HepG2 (cell line): ENCODE results near the gene TRIM31. TPM values are rescaled to one million over a fixed set of nuclear protein-coding genes. Genes with fewer than 3 reads are reported as not detected.
A peak's percentile ranks its signal among the peaks of the same experiment; 100 is the strongest.

Source experiments
- CC2D1A ChIP-seq: sonication (generic); formaldehyde crosslinking; IDR thresholded peaks from 2 replicates; pipeline ENCODE4 v1.8.1; 2023; ENCODE audit warnings: mild to moderate bottlenecking, missing genetic modification reagents
- FIP1L1 ChIP-seq: fragments of 200-400 bp; formaldehyde crosslinking; IDR thresholded peaks from 2 replicates; pipeline ENCODE4 v1.6.1; 2018; ENCODE audit warnings: low read depth, mild to moderate bottlenecking, low read length, moderate library complexity, borderline replicate concordance; ENCODE audit not compliant: insufficient read depth
- HMG20A ChIP-seq: IDR thresholded peaks from 2 replicates; pipeline ENCODE4 v1.6.1; 2016; ENCODE audit warnings: borderline replicate concordance
- ISX ChIP-seq: sonication (generic); formaldehyde crosslinking; conservative IDR thresholded peaks from 2 replicates; pipeline ENCODE4 v1.5.0; 2020; ENCODE audit warnings: missing genetic modification reagents
- MXI1 ChIP-seq: IDR thresholded peaks from 3 replicates; pipeline ENCODE4 v1.6.1; 2012; ENCODE audit warnings: low read depth, low read length, inconsistent platforms, borderline replicate concordance
- PTBP1 ChIP-seq: fragments of 200-400 bp; formaldehyde crosslinking; IDR thresholded peaks from 2 replicates; pipeline ENCODE4 v1.6.1; 2018; ENCODE audit warnings: low read length, low read depth; ENCODE audit not compliant: poor library complexity, severe bottlenecking
- SNAI1 ChIP-seq: sonication (generic); formaldehyde crosslinking; IDR thresholded peaks from 2 replicates; pipeline ENCODE4 v1.5.0; 2020; ENCODE audit warnings: mild to moderate bottlenecking, missing genetic modification reagents, borderline replicate concordance
- SSRP1 ChIP-seq: IDR thresholded peaks from 2 replicates; pipeline ENCODE4 v1.6.1; 2016; ENCODE audit warnings: control low read depth
- ZHX2 ChIP-seq, 2 experiments: sonication (generic) in 1 of 2; formaldehyde crosslinking in 1 of 2; IDR thresholded peaks; 2 replicates each; pipeline versions ENCODE4 v1.6.1 to v1.9.0; 2014 to 2022; ENCODE audit warnings: antibody characterized with exemption in 1 of 2, borderline replicate concordance in 1 of 2, inconsistent platforms in 1 of 2, low read depth in 1 of 2, missing genetic modification reagents in 1 of 2
- ZNF17 ChIP-seq: sonication (generic); formaldehyde crosslinking; IDR thresholded peaks from 2 replicates; pipeline ENCODE4 v1.5.0; 2020; ENCODE audit warnings: mild to moderate bottlenecking, missing genetic modification reagents
- ZNF253 ChIP-seq: sonication (generic); formaldehyde crosslinking; IDR thresholded peaks from 2 replicates; pipeline ENCODE4 v1.8.0; 2022; ENCODE audit warnings: mild to moderate bottlenecking, missing genetic modification reagents, borderline replicate concordance
- ZNF296 ChIP-seq: sonication (generic); formaldehyde crosslinking; conservative IDR thresholded peaks from 2 replicates; pipeline ENCODE4 v1.5.0; 2020; ENCODE audit warnings: mild to moderate bottlenecking, missing genetic modification reagents
- ZNF329 ChIP-seq: sonication (generic); formaldehyde crosslinking; IDR thresholded peaks from 2 replicates; pipeline ENCODE4 v1.9.0; 2021; ENCODE audit warnings: low read depth, mild to moderate bottlenecking, missing genetic modification reagents
- ZNF496 ChIP-seq: sonication (generic); formaldehyde crosslinking; IDR thresholded peaks from 2 replicates; pipeline ENCODE4 v1.8.1; 2023; ENCODE audit warnings: mild to moderate bottlenecking, moderate library complexity, missing genetic modification reagents; ENCODE audit not compliant: insufficient replicate concordance
- ZNF556 ChIP-seq: sonication (generic); formaldehyde crosslinking; IDR thresholded peaks from 2 replicates; pipeline ENCODE4 v1.4.0; 2020; ENCODE audit warnings: mild to moderate bottlenecking, missing genetic modification reagents, borderline replicate concordance
- ZNF672 ChIP-seq: sonication (generic); formaldehyde crosslinking; IDR thresholded peaks from 2 replicates; pipeline ENCODE4 v1.8.1; 2022; ENCODE audit warnings: missing genetic modification reagents
- ZNF740 ChIP-seq: sonication (generic); formaldehyde crosslinking; IDR thresholded peaks from 2 replicates; pipeline ENCODE4 v1.4.0; 2020; ENCODE audit warnings: missing genetic modification reagents
- ZNF775 ChIP-seq: sonication (generic); formaldehyde crosslinking; IDR thresholded peaks from 2 replicates; pipeline ENCODE4 v1.4.0; 2020; ENCODE audit warnings: missing genetic modification reagents, mild to moderate bottlenecking, moderate library complexity, borderline replicate concordance
- ZNF839 ChIP-seq: sonication (generic); formaldehyde crosslinking; IDR thresholded peaks from 2 replicates; pipeline ENCODE4 v1.4.0; 2020; ENCODE audit warnings: missing genetic modification reagents, mild to moderate bottlenecking, borderline replicate concordance
- ZNF878 ChIP-seq: sonication (generic); formaldehyde crosslinking; IDR thresholded peaks from 2 replicates; pipeline ENCODE4 v1.8.1; 2023; ENCODE audit warnings: mild to moderate bottlenecking, missing genetic modification reagents, moderate library complexity
- polyA plus RNA-seq, 8 experiments: library from polyadenylated mRNA; depleted of rRNA in 3 of 8; stranded (reverse) in 7 of 8; unstranded in 1 of 8; fragments of >200 nt; fragmentation: Illumina TruSeq in 4 of 8; extraction: Trizol in 4 of 8; gene quantifications; 2 replicates each; pipeline versions ENCODE4 v1.2.1 to v1.2.3, GENCODE V29; 2011 to 2016; ENCODE audit warnings: low read depth in 4 of 8, missing spikeins in 1 of 8, mixed read lengths in 1 of 8; ENCODE audit not compliant: insufficient read depth in 1 of 8
- total RNA-seq, 5 experiments: library from RNA; depleted of rRNA; stranded (reverse); fragments of >200 nt; fragmentation: Illumina TruSeq; extraction: Trizol; gene quantifications; 2 replicates each; pipeline ENCODE4 v1.2.3, GENCODE V29; 2016; ENCODE audit warnings: low read depth in 1 of 5
- TF ChIP-seq, protein P1 (sequence below): IDR thresholded peaks from 2 replicates; pipeline ENCODE4 v1.6.1; 2016; ENCODE audit warnings: missing biosample characterization, missing genetic modification reagents, low read depth

Gene TRIM31
- total and polyA plus RNA-seq, 2 of the 13 experiments (the other 11 are each of a cell fraction or from before 2014, with no cell fraction given): 0.13 to 0.51 TPM

GRCh38 chr6:30061092-30061857, 51.6 kb downstream of the TRIM31 start, which contains the start of gene POLR1H (continued):
- TF ChIP-seq MXI1 (peak; percentile 76; the same call in 1 of the 3 replicates), ZNF329 (CRISPR knock-in tag) (no peak; the same call in 1 of the 2 replicates), ZNF775 (CRISPR knock-in tag) (no peak), ZNF496 (CRISPR knock-in tag) (no peak), PTBP1 (no peak), HMG20A (peak; percentile 59), ZNF672 (CRISPR knock-in tag) (no peak), CC2D1A (0 out of 2 replicates have a peak, but pooled peaks have one; percentile 78), ZNF253 (CRISPR knock-in tag) (no peak), FIP1L1 (no peak), SSRP1 (CRISPR knock-in tag) (peak; percentile 70; the same call in 1 of the 2 replicates), ISX (CRISPR knock-in tag) (peak; percentile 86; the same call in 1 of the 2 replicates), ZNF740 (peak; percentile 68), ZHX2 (IDR thresholded peaks at IDR 0.05; ENCODE audit: low read depth) (peak; percentile 95), ZHX2 (CRISPR knock-in tag; IDR thresholded peaks at IDR 0.05; ENCODE audit: borderline replicate concordance) (peak; percentile 86), ZNF17 (CRISPR knock-in tag) (0 out of 2 replicates have a peak, but pooled peaks have one; percentile 54), ZNF878 (peak; percentile 67; the same call in 1 of the 2 replicates), ZNF556 (CRISPR knock-in tag) (peak; percentile 67), ZNF839 (CRISPR knock-in tag) (peak; percentile 74; the same call in 1 of the 2 replicates), ZNF296 (CRISPR knock-in tag) (peak; percentile 9; the same call in 1 of the 2 replicates), SNAI1 (CRISPR knock-in tag) (peak; percentile 93; the same call in 1 of the 2 replicates)
- TF ChIP-seq, protein P1, sequence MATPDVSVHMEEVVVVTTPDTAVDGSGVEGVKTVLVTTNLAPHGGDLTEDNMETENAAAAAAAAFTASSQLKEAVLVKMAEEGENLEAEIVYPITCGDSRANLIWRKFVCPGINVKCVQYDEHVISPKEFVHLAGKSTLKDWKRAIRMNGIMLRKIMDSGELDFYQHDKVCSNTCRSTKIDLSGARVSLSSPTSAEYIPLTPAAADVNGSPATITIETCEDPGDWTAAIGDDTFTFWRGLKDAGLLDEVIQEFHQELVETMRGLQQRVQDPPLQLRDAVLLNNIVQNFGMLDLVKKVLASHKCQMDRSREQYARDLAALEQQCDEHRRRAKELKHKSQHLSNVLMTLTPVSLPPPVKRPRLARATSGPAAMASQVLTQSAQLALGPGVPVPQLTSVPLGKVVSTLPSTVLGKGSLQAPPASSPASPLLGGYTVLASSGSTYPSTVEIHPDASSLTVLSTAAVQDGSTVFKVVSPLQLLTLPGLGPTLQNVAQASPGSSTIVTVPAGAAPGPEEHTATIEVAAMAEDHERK (CRISPR knock-in tag): peak; percentile 78
